DMS 273 (cell line): ENCODE data around the gene VPS37C.
A peak's percentile ranks its signal among the peaks of the same experiment; 100 is the strongest.
"Not testable (repeated sequence)": the region's sequence is repeated elsewhere in the genome, so short reads cannot be mapped to it uniquely, and the experiment has no call there.

Experiments used
- DNase-seq: peaks from one replicate; lab custom pipeline; 2025; ENCODE audit not compliant: unreplicated experiment; lab: John Stamatoyannopoulos, UW

The VPS37C gene

GRCh38 chr11:61161190-61162091, at the start of gene VPS37C:
TSS of gene VPS37C (minus strand) at chr11:61161426. CDS start at chr11:61138829, 22,597 bp downstream.
- peak; percentile 93 for DNase-seq

GRCh38 chr11:61210629-61211028, 49.4 kb upstream of the VPS37C start:
- DNase-seq: not testable (repeated sequence)

DNA sequence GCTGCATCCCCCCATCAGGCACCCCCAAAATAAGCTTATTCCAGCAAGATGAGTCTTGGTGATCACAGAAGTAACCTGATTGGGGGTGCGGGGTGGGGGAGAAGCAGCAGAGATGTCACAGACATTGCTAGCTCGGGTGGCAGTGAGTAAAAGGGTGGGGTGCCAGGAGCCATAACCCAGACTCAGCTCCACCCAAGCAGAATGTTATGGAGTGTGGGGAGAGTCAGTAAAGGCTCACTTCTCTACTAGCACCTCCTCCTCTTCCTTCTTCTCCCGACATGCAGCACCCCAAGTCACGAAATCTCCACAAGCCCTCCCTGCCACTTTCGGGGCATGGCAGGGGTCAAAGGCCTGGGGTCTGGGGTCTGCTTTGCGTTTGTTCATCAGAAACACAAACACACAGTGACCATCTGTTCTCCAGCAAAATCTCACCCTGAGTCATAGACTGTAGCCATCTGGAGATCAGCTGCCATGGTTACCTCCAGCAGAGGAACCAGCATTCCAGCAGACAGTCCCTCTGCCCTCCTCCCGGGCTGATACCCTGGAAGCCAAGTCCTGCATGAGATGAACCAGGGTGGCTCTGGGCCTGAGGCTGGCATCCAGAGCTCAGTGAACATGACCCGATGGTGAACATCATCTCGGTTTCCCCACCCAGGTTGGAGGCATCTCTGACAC, 46.5 kb upstream of the VPS37C start:
- DNase-seq: not testable (repeated sequence)

GRCh38 chr11:61204502-61205059, 43.4 kb upstream of the VPS37C start:
- DNase-seq: not testable (repeated sequence)

DNA sequence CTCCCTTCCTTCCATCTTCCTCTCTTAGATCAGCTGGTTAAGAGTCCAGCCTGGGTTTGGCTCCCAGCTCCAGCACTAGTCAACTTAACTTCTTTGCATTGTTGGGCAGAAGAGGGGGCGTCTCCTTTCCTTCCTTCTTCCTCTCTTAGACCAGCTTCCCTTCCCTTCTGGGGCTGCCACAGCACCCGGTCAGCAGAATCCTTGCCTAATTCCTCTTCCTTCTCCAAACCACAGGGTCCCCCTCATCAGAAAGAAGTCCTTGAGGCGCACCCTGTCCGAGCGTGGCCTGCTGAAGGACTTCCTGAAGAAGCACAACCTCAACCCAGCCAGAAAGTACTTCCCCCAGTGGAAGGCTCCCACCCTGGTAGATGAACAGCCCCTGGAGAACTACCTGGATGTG, 42.6 kb upstream of the VPS37C start:
- DNase-seq: not testable (repeated sequence)

- DNase-seq: not testable (repeated sequence)
These were observed 41.9 kb upstream of the VPS37C start, which contains the start of gene PGA3 for GRCh38 chr11:61202950-61203746. TSS of gene PGA3 (plus strand) at chr11:61203515. CDS start at chr11:61203565, 50 bp downstream.

DNA sequence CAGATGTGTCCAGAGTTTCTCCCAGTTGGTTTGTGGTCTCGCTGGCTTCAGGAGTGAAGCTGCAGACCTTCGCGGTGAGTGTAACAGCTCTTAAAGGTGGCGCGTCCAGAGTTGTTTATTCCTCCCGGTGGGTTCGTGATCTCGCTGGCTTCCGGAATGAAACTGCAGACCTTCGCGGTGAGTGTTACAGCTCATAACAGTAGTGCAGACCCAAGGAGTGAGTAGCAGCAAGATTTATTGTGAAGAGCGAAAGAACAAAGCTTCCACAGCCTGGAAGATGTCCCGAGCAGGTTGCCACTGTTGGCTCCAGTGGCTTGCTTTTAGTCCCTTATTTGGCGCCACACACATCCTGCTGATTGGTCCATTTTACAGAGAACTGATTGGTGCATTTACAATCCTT, 40.2 kb upstream of the VPS37C start:
- no peak for DNase-seq

GRCh38 chr11:61198948-61199523, 37.8 kb upstream of the VPS37C start:
- DNase-seq: no peak

GRCh38 chr11:61198361-61198760, 37.1 kb upstream of the VPS37C start:
- peak; percentile 27 for DNase-seq

- no peak for DNase-seq
These were observed 34.5 kb upstream of the VPS37C start for GRCh38 chr11:61195719-61196118.

DNA sequence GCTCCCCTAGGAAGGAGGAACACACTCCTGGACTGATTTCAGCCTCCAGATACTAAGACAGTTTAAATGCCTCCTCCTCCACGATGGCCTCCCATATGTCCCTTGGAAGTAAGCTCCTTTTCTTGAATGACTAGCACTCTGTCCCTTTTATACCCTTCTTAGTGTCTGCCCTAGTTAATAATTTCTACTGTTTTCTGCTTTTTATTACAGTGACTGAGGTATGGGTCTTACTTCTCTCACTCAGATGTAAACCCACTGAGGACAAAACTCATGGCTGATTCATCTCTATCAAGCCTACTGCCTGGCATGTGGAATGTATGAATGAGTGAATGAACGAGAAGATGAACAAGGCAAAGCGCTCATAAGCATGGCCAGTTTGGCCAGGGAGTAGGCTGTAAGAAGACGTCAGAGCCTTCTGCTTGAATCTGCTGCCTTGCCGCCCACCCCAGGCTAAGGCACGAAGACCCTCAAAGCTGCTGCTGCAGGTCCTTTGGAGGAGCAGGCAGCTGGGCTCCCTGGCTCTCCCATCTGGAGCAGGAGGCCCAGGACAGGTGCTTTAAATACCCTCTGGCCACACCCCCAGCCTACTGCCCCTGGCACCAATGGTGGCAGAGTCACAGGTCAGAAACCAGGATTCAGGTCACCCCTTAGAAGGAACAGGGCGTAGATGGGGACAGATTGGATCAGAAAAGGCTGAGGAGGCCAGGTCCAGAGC, 33.9 kb upstream of the VPS37C start:
- no peak for DNase-seq

DNA sequence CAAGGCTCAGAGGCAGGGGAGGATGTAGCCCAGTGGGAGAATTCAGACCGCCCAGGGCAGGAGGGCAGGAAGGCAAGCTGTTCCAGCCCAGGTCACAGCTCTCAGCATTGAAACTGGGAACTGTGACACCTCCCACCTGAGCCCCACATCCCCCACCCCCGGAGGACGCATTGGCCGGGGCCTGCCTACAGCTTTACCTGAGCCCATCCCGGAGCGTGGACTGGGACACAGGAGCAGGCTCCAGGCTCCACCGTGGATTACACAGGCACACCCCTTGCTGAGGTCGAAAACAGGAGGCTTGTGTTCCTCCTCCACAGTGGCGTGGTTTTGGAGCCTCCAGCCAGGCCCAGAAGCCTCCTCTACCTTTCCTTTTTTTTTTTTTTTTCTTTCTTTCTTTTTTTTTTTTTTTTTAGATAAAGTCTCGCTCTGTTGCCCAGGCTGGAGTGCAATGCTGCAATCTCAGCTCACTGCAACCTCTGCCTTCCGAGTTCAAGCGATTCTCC, 33.0 kb upstream of the VPS37C start:
- DNase-seq: peak; percentile 33

DNA sequence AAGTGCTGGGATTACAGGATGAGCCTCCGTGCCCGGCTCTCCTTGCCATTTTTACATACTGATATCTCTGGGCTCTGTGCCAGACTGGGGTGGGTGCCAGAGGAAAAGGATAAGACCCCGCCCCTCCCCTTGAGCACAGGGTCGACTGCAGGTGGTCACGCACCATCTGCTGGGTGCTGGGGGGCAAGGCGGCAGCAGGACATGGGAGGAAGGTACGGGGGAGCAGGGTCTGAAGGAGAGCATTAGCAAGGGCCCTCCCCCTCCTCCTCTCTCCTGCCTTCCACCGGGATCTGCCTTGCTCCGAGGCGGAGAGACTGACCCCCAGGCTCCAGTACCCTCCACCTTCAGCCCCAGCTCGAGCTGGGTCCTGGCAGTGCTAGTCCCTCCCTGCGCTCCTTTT, 32.4 kb upstream of the VPS37C start:
- peak; percentile 79 for DNase-seq

DNA sequence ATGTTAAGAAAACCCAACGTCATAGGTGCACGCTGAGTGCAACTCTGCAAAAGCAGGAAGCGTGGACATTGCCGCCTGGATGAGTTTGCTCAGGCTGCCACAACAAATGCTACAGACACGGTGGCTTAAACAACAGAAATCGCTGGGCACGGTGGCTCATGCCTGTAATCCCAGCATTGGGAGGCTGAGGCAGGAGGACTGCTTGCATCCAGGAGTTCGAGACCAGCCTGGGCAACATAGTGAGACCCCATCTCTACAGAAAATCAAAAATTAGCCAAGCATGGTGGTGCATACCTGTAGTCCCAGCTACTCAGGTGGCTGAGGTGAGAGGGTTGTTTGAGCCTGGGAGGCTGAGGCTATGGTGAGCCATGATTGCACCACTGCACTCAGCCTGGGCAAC, 28.7 kb upstream of the VPS37C start:
- no peak for DNase-seq

DNA sequence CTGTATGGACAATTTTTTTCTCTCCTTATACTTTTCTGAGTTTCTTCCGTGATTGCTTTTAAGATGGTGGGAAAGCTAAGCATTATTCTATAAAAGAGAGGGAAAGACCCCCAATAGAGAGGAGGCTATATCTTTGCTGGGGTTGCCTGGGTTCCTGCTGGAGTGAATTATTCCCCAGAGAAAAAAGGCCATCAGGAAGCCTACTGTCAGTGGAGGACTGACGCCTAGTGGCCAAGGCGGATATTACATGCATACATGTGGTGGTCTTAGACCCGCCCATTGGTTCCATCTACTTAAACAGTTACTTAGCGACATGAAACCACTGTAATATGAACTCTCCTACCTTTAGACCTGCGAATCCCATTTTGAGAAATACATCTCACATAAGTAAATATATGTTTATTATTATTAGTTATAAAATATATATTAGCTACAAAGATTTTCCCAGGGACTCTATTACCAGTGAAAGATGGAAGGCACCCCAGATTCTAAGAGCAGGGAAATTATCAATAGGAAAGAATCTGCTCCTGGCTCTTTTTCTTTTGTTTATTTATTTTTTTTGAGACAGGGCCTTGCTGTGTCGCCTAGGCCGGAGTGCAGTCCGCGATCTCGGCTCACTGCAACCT, 26.4 kb upstream of the VPS37C start:
- peak; percentile 87 for DNase-seq

DNA sequence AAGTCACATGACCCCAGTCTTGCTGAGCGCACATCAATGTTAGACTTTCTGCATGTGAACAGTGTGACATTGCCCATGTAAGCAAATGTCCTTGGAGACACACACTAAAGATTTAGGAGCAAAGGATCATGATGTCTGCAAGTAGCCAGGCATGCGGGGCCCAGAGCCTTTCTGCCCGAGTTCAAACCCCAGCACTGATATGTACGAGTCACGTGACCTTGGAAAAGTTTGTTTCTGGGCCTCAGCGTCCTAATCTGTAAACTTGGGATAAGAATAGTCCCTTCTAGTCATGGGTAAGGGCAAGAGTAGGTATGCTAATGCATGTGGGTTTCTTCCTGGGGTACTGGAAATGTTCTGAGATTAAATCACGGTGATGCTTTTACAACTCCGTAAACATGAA, 25.3 kb upstream of the VPS37C start:
- DNase-seq: no peak

DNA sequence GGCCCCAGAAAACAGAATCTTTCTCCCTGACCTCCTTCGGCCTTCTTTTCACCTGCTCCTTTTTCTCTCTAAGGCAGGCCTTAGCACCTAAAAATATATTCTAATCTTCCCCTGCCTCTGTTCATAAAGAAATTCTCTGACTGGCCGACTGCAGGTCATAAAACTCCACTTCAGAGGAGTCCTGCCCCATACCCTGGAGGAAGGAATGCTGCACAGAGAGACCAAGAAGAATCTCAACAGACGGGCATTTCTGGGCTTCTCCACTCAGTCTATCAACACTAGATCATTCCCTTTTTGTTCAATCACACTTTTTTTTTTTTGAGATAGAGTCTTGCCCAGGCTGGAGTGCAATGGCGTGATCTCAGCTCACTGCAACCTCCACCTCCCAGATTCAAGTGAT, 22.4 kb upstream of the VPS37C start:
- DNase-seq: no peak

DNA sequence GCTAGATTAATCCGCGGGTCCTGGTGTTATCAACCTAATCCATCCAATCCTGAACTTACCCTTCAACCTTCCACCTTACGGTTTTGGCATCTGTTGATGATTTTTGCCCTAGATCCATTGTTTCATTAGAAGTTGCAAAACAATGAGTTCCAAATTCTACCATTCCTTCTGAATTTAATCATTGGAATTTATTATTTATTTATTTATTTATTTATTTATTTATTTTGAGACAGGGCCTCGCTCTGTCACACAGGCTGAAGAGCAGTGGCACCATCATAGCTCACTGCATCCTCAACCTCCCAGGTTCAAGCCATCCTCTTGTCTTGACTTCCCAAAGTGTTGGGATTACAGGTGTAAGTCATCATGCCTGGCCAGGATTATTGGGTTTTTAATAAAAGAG, 20.3 kb upstream of the VPS37C start:
- no peak for DNase-seq

DNA sequence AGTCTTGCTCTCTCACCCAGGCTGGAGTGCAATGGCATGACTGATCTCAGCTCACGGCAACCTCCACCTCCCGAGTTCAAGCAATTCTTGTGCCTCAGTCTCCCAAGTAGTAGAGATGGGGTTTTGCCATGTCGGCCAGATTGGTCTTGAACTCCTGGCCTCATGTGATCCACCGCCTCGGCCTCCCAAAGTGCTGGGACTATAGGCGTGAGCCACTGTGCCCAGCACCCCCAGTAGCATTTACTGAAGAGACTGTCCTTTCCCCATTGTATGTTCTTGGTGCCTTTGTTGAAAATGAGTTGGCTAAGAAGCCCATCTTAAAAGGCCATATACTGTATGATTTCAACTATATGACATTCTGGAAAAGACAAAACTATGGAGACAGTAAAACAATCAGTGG, 19.0 kb upstream of the VPS37C start:
- DNase-seq: not testable (repeated sequence)
